GM21576 (cell line): ENCODE measurements around the gene SEC14L6.

Experiments used
- ATAC-seq: cut with Tn5 transposase; IDR thresholded peaks from one replicate; pipeline ENCODE4 v1.9.1; 2021; ENCODE audit warnings: mild to moderate bottlenecking, moderate library complexity; ENCODE audit not compliant: unreplicated experiment

SEC14L6 gene

DNA sequence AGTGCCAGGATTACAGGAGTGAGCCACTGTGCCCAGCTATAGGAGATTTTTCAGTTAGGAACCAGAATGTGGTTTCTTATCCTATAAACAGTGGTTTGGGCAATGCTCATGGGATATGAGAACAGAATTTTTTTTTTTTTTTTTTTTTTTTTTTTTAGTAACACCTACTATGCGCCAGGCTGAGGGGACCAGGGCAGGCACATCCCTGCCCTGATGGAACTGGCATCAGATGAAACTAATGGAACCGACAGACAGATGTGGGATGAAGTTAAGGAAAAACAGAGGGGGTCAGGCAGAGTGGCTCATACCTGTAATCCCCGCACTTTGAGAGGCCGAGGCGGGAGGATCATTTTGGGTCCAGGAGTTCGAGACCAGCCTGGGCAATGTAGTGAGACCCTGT lies 45.9 kb downstream of the SEC14L6 start:
- ATAC-seq, result no peak

- no peak for ATAC-seq
Observed at GRCh38 chr22:30497466-30498150, 48.9 kb downstream of the SEC14L6 start.

- no peak for ATAC-seq
Observed at GRCh38 chr22:30495041-30495784, 51.3 kb downstream of the SEC14L6 start.

- no peak for ATAC-seq
Observed at GRCh38 chr22:30492144-30492543, 54.4 kb downstream of the SEC14L6 start.

DNA sequence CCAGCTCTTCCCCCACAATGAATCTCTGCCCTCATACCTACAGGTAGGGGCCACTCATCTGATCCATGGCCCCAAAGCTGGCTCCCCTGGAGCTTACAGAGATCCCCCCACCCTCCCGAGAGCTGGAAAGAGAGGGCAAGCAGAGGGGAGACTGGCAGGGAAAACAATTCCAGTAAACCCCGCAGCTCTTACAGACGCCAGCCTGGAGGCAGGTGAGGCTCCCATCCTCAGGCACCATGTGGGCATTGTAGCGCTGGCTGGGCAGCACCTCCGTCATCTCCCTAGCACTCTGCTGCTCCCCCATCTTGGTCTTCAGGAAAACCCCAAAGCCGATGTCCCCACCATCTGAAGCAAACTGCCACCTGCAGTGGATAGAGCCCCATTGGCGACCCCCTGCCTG lies 55.2 kb downstream of the SEC14L6 start:
- no peak for ATAC-seq

DNA sequence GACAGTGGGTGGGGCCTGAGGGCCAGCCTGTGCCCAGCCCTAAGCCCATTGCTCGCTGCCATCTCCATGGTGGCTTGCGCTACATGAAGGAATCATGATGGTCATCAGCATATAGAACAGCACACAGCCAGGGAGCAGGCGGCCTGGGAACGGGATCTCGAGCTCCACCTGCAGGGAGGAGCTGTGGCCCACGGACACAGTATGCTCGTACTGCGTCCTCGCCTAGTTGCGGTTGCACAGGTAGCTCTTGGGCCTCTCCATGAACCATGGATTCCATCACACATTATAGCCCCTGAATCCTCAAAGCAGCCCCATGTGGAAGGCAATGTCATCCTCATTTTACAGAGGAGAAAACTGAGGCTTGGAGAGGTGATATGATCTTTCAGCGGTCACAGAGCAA lies 56.1 kb downstream of the SEC14L6 start:
- ATAC-seq, result no peak

DNA sequence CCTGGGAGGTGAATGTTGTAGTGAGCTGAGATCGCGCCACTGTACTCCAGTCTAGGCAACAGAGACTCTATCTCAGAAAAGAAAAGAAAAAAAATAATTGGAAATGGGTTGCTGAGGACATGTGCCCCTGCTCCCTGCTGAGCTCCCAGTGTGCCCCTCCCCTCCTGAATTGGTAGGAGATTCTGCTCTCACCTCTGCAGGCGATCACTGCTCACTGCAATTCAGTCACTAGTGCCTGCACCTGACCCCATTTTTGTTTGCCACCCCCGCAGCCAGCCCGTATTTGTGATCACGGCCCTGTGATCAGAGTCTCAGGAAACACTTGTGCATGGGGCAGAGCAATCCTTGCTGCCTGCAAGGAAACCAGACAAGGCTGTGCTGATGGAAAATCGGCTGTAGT lies 58.4 kb downstream of the SEC14L6 start:
- no peak for ATAC-seq

- ATAC-seq, result no peak
Observed at GRCh38 chr22:30486661-30487115, 59.9 kb downstream of the SEC14L6 start.

- ATAC-seq, result no peak
Observed at GRCh38 chr22:30486118-30486517, 60.4 kb downstream of the SEC14L6 start.

- no peak for ATAC-seq
Observed at GRCh38 chr22:30485362-30485988, 61.1 kb downstream of the SEC14L6 start.

DNA sequence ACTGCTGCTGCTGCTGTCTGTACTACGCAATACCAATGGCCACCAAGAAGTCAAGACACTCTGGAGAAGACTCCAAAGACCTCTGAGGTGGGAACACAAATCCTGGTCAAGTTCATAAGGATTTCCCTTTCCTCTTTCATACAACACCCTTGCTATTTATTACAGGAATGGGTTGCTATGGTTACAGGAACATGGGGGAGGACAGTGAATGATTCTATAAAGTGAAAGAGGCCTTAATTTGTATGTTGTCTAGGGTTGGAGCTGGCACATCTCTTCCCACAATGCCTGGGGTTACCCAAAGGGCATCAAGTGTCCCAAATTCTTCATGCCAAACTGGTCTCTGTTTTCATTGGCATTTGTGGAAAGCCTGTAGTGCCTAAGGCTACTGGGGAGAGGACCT lies 63.4 kb downstream of the SEC14L6 start:
- no peak for ATAC-seq

DNA sequence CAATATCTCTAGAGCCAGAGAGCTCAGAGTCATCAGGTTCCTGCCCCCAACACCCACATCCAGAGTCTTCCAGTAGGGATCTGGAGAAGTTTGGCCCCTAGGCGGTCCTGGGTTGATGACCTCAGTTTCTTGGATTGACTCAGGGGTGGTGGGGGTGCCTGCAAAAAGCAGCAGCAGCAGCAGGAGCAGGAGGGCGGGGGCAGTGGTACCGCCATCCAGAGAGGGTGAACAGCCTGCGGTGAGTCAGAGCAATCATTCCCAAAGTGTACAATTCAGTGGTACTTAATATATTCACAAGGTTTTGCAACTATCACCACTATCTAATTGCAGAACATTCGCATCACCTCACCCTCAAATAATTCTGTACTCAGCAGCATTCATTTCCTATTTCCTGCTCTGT lies 64.8 kb downstream of the SEC14L6 start:
- no peak for ATAC-seq

- ATAC-seq, result no peak
Observed at GRCh38 chr22:30479981-30480380, 66.6 kb downstream of the SEC14L6 start.

GRCh38 chr22:30474683-30475424 lies 71.7 kb downstream of the SEC14L6 start:
- no peak for ATAC-seq

- no peak for ATAC-seq
Observed at GRCh38 chr22:30474121-30474520, 72.4 kb downstream of the SEC14L6 start.

- no peak for ATAC-seq
Observed at GRCh38 chr22:30472994-30473720, 73.4 kb downstream of the SEC14L6 start.
